PC-9 (cell line): ENCODE results near the gene PGC. TPM values are rescaled to one million over a fixed set of nuclear protein-coding genes. Genes with fewer than 3 reads are reported as not detected.

Experiments used
- BruUV-seq: library from RNA; stranded (reverse); fragments of 400-500 nt; replicated peaks from 2 replicates; lab custom pipeline; 2021; lab: Mats Ljungman, UMichigan
- CTCF ChIA-PET: fragments of 300-600 bp; sonication (Branson Sonifier 250); formaldehyde crosslinking; loops from one replicate; lab custom pipeline; 2022; ENCODE audit warnings: antibody characterized with exemption; lab: Charles Lee
- POLR2A ChIA-PET: fragments of 300-600 bp; sonication (Branson Sonifier 250); formaldehyde crosslinking; loops from one replicate; lab custom pipeline; 2022; ENCODE audit warnings: antibody characterized with exemption; ENCODE audit not compliant: unreplicated experiment; lab: Charles Lee
- DNase-seq, 2 experiments: peaks; one replicate each; pipeline versions ENCODE4 v3.0.0 to v3.0.0-alpha.2; 2015 to 2022; ENCODE audit warnings: mixed read lengths in 1 of 2
- H2AFZ ChIP-seq: fragments of 200-600 bp; sonication (generic); 2 replicates; pipeline ENCODE4 v1.8.1; 2017; ENCODE audit warnings: antibody characterized with exemption
- H3F3A ChIP-seq: fragments of 200-600 bp; sonication (generic); 2 replicates; pipeline ENCODE4 v1.8.1; 2017; ENCODE audit warnings: antibody characterized with exemption, mild to moderate bottlenecking, low read depth; ENCODE audit not compliant: insufficient read depth
- H3K27ac ChIP-seq: fragments of 200-600 bp; sonication (generic); 2 replicates; pipeline ENCODE4 v1.6.1; 2016; ENCODE audit warnings: mixed run types
- H3K27me3 ChIP-seq: fragments of 200-600 bp; sonication (generic); 2 replicates; pipeline ENCODE4 v1.6.1; 2016; ENCODE audit warnings: low read depth, mixed run types; ENCODE audit not compliant: insufficient read depth
- H3K36me3 ChIP-seq: fragments of 200-600 bp; sonication (generic); 2 replicates; pipeline ENCODE4 v1.6.1; 2016; ENCODE audit warnings: low read depth, mixed run types
- H3K4me1 ChIP-seq: fragments of 200-600 bp; sonication (generic); replicated peaks from 2 replicates; pipeline ENCODE4 v1.6.1; 2016; ENCODE audit warnings: mixed run types; ENCODE audit not compliant: insufficient read depth
- H3K4me2 ChIP-seq: fragments of 200-600 bp; sonication (generic); 2 replicates; pipeline ENCODE4 v1.6.1; 2017; ENCODE audit warnings: mixed run types
- H3K4me3 ChIP-seq: fragments of 200-600 bp; sonication (generic); 2 replicates; pipeline ENCODE4 v1.6.1; 2016; ENCODE audit warnings: mixed run types
- H3K79me2 ChIP-seq: fragments of 200-600 bp; sonication (generic); 2 replicates; pipeline ENCODE4 v1.6.1; 2017; ENCODE audit warnings: low read depth, mixed run types
- H3K9me2 ChIP-seq: fragments of 200-600 bp; sonication (generic); 2 replicates; pipeline ENCODE4 v1.8.1; 2017; ENCODE audit warnings: mild to moderate bottlenecking; ENCODE audit not compliant: insufficient read depth
- H3K9me3 ChIP-seq: fragments of 200-600 bp; sonication (generic); 2 replicates; pipeline ENCODE4 v1.8.1; 2016; ENCODE audit warnings: low read depth; ENCODE audit not compliant: insufficient read depth
- H4K20me1 ChIP-seq: fragments of 200-600 bp; sonication (generic); 2 replicates; pipeline ENCODE4 v1.8.1; 2017; ENCODE audit not compliant: insufficient read depth
- CTCF ChIP-seq: fragments of 200-600 bp; sonication (generic); conservative IDR thresholded peaks from 2 replicates; pipeline ENCODE4 v1.6.1; 2017; ENCODE audit warnings: mixed run types, antibody characterized with exemption, mild to moderate bottlenecking, moderate library complexity
- EZH2 ChIP-seq: fragments of 200-600 bp; sonication (generic); IDR thresholded peaks from 2 replicates; pipeline ENCODE4 v1.8.0; 2017; ENCODE audit warnings: antibody characterized with exemption, low read depth
- intact Hi-C: fragments of 100-400 bp; cut with micrococcal nuclease; formaldehyde crosslinking; loops from one replicate; pipeline ENCODE4 v1.10.0; 2022; ENCODE audit not compliant: unreplicated experiment
- total RNA-seq: library from RNA; stranded (reverse); gene quantifications from 2 replicates; pipeline ENCODE4 v1.2.3, GENCODE V29; 2021

The PGC gene
- total RNA-seq, 1 experiment from 2014 or later: not detected

- Histone ChIP-seq H3K27ac (no peak overlapping the region), H3K27me3 (no peaks in the 10 kb centered on the region), H3K36me3 (no peaks in the 10 kb centered on the region), H3F3A (peaks cover 4% of the 10 kb centered on the region; the same call in 1 of the 2 replicates), H3K4me3 (peak overlapping the region; percentile 57), H3K9me3 (no peaks in the 10 kb centered on the region), H3K4me1 (peaks cover 16% of the 10 kb centered on the region; the same call in 1 of the 2 replicates), H3K4me2 (peak overlapping the region; percentile 77), H4K20me1 (no peaks in the 10 kb centered on the region; the same call in 1 of the 2 replicates), H2AFZ (peak overlapping the region; percentile 71), H3K79me2 (no peaks in the 10 kb centered on the region), H3K9me2 (no peaks in the 10 kb centered on the region)
- POLR2A ChIA-PET: interaction anchor here (0.6 to 0.8 kb wide), 3 partner anchors 21 to 1319 kb away, joined by 3 to 6 read pairs (median 3); partner anchors contain the start of gene CUL7
- TF ChIP-seq EZH2: no peak
- no peak for TF ChIP-seq CTCF
- CTCF ChIA-PET: interaction anchor here (0.6 to 1.4 kb wide), 8 partner anchors 22 to 432 kb away, joined by 3 to 7 read pairs (median 5); partner anchors contain the start of genes BYSL and MED20
- peak in 1 of 2 experiments; percentile 75 for DNase-seq
- BruUV-seq: no TSS peak
- intact Hi-C loops: loop anchor here (1.0 kb wide), 2 partner anchors 41 to 52 kb away; no protein-coding TSS in a partner anchor
Measured at GRCh38 chr6:41734666-41735426, 12.4 kb downstream of the PGC start.

GRCh38 chr6:41733707-41734665 is 13.2 kb downstream of the PGC start:
- H3K9me3 ChIP-seq: no peaks in the 10 kb centered on the region
- peaks cover 3% of the 10 kb centered on the region; the same call in 1 of the 2 replicates for H3F3A ChIP-seq
- no peaks in the 10 kb centered on the region for H3K27me3 ChIP-seq
- BruUV-seq: no TSS peak
- no peak overlapping the region for H3K27ac ChIP-seq
- no peaks in the 10 kb centered on the region for H3K9me2 ChIP-seq
- peak overlapping the region; percentile 71 for H2AFZ ChIP-seq
- ChIA-PET CTCF (interaction anchor here (0.6 to 1.4 kb wide), 10 partner anchors 21 to 542 kb away, joined by 3 to 12 read pairs (median 4); partner anchors contain the start of genes BYSL, MED20 and TOMM6), POLR2A (interaction anchor here (0.6 to 0.8 kb wide), 4 partner anchors 17 to 1320 kb away, joined by 3 to 6 read pairs (median 4); partner anchors contain the start of gene CUL7)
- DNase-seq: peak in 1 of 2 experiments; percentile 69
- no peaks in the 10 kb centered on the region; the same call in 1 of the 2 replicates for H4K20me1 ChIP-seq
- intact Hi-C loops: no loop called here
- peak overlapping the region; percentile 57 for H3K4me3 ChIP-seq
- no peaks in the 10 kb centered on the region for H3K79me2 ChIP-seq
- peaks cover 13% of the 10 kb centered on the region; the same call in 1 of the 2 replicates for H3K4me1 ChIP-seq
- peak overlapping the region; percentile 77 for H3K4me2 ChIP-seq
- H3K36me3 ChIP-seq: no peaks in the 10 kb centered on the region
- TF ChIP-seq CTCF: no peak
- TF ChIP-seq EZH2: no peak
